CD14-positive monocyte (primary cell): ENCODE measurements around the gene PCGF3. TPM values are rescaled to one million over a fixed set of nuclear protein-coding genes. Genes with fewer than 3 reads are reported as not detected.

Experiments used
- DNase-seq, 3 donors: peaks; one replicate each; pipeline ENCODE4 v3.0.0-alpha.2; 2011 to 2022
- H2AFZ ChIP-seq: 2 replicates; pipeline ENCODE4 v1.6.0; 2012; ENCODE audit warnings: mild to moderate bottlenecking, low read depth, low read length, inconsistent platforms; ENCODE audit not compliant: insufficient read depth, poor library complexity, severe bottlenecking
- H3K27ac ChIP-seq, 2 donors: 1 replicate in 1 of 2; 2 replicates in 1 of 2; pipeline ENCODE4 v1.5.1; 2012 to 2013; ENCODE audit warnings: low read length in 2 of 2, control low read depth in 1 of 2, inconsistent platforms in 1 of 2, low read depth in 1 of 2, mild to moderate bottlenecking in 1 of 2
- H3K27me3 ChIP-seq, 2 donors: one replicate each; pipeline versions ENCODE4 v1.6.0 to v1.6.1; 2011 to 2013; ENCODE audit warnings: low read length in 2 of 2; ENCODE audit not compliant: control insufficient read depth in 2 of 2, insufficient read depth in 2 of 2
- H3K36me3 ChIP-seq, 2 donors: replicated peaks in 1 of 2; 1 replicate in 1 of 2; 2 replicates in 1 of 2; pipeline versions ENCODE4 v1.5.1 to v1.6.1; 2012 to 2013; ENCODE audit warnings: low read length in 2 of 2, control low read depth in 1 of 2, inconsistent platforms in 1 of 2, mild to moderate bottlenecking in 1 of 2; ENCODE audit not compliant: insufficient read depth in 2 of 2, control insufficient read depth in 1 of 2
- H3K4me1 ChIP-seq, 2 donors: 1 replicate in 1 of 2; 2 replicates in 1 of 2; pipeline versions ENCODE4 v1.5.1 to v1.6.1; 2012 to 2013; ENCODE audit warnings: low read length in 2 of 2, control low read depth in 1 of 2, inconsistent platforms in 1 of 2, mild to moderate bottlenecking in 1 of 2, moderate library complexity in 1 of 2; ENCODE audit not compliant: insufficient read depth in 2 of 2, control insufficient read depth in 1 of 2
- H3K4me2 ChIP-seq: replicated peaks from 2 replicates; pipeline ENCODE3; 2012; ENCODE audit warnings: low read length, moderate library complexity, mild to moderate bottlenecking; ENCODE audit not compliant: poor library complexity, severe bottlenecking; ENCODE audit errors: extremely low read depth
- H3K4me3 ChIP-seq, 3 experiments: fragments of 200-600 bp in 1 of 3; sonication (generic) in 1 of 3; replicated peaks in 1 of 3; 1 replicate in 2 of 3; 2 replicates in 1 of 3; pipeline ENCODE4 v1.5.1; 2011 to 2013; ENCODE audit warnings: low read length in 3 of 3, mild to moderate bottlenecking in 3 of 3, control low read depth in 2 of 3, low read depth in 2 of 3, inconsistent platforms in 1 of 3, moderate library complexity in 1 of 3
- H3K79me2 ChIP-seq: 2 replicates; pipeline ENCODE4 v1.6.0; 2012; ENCODE audit warnings: mild to moderate bottlenecking, control low read depth, inconsistent platforms, low read length, moderate library complexity; ENCODE audit not compliant: insufficient read depth
- H3K9ac ChIP-seq: 2 replicates; pipeline ENCODE4 v1.6.0; 2017; ENCODE audit warnings: low read length, mild to moderate bottlenecking; ENCODE audit not compliant: insufficient read depth, poor library complexity, severe bottlenecking
- H3K9me3 ChIP-seq, 2 donors: replicated peaks in 1 of 2; 1 replicate in 1 of 2; 2 replicates in 1 of 2; pipeline versions ENCODE4 v1.5.1 to v1.6.1; 2012 to 2013; ENCODE audit warnings: low read length in 2 of 2, control low read depth in 1 of 2; ENCODE audit not compliant: control insufficient read depth in 1 of 2, insufficient read depth in 1 of 2
- H4K20me1 ChIP-seq: 2 replicates; pipeline ENCODE4 v1.6.0; 2012; ENCODE audit warnings: mild to moderate bottlenecking, low read length, control low read depth, moderate library complexity; ENCODE audit not compliant: insufficient read depth
- H3K27ac Mint-ChIP-seq, 7 donors: one replicate each; pipeline ENCODE4 v1.8.0; 2020; ENCODE audit warnings: mild to moderate bottlenecking in 7 of 7, mixed read lengths in 7 of 7, moderate library complexity in 6 of 7, inconsistent platforms in 2 of 7
- H3K27me3 Mint-ChIP-seq, 3 donors: one replicate each; pipeline ENCODE4 v1.8.0; 2021 to 2022; ENCODE audit warnings: low read depth in 3 of 3, mild to moderate bottlenecking in 3 of 3, mixed read lengths in 3 of 3, moderate library complexity in 3 of 3, inconsistent platforms in 1 of 3
- H3K36me3 Mint-ChIP-seq, 2 donors: one replicate each; pipeline ENCODE4 v1.8.0; 2020; ENCODE audit warnings: mixed read lengths in 2 of 2, inconsistent platforms in 1 of 2, mild to moderate bottlenecking in 1 of 2
- H3K4me1 Mint-ChIP-seq: one replicate; pipeline ENCODE4 v1.8.0; 2020; ENCODE audit warnings: mild to moderate bottlenecking, mixed read lengths
- H3K4me3 Mint-ChIP-seq, 2 donors: one replicate each; pipeline ENCODE4 v1.8.0; 2020; ENCODE audit warnings: mild to moderate bottlenecking in 2 of 2, mixed read lengths in 2 of 2, moderate library complexity in 1 of 2
- H3K9me3 Mint-ChIP-seq, 7 donors: one replicate each; pipeline ENCODE4 v1.8.0; 2020 to 2022; ENCODE audit warnings: mixed read lengths in 7 of 7, mild to moderate bottlenecking in 6 of 7, moderate library complexity in 6 of 7, inconsistent platforms in 2 of 7
- WGBS: methylation state at CpG from one replicate; pipeline ENCODE4 v1.1.5; 2013; ENCODE audit warnings: missing lambda C conversion rate; ENCODE audit not compliant: insufficient coverage; 5-methylcytosine and 5-hydroxymethylcytosine counted together
- intact Hi-C, 2 donors: fragments of 100-400 bp; cut with micrococcal nuclease; formaldehyde crosslinking; loops; one replicate each; pipeline versions ENCODE4 v1.15.0 to v1.15.1; 2023
- polyA plus RNA-seq, 3 donors: library from polyadenylated mRNA; depleted of rRNA in 1 of 3; unstranded in 2 of 3; stranded (reverse) in 1 of 3; fragments of 300-500 nt in 2 of 3; fragments of >200 nt in 1 of 3; fragmentation: Illumina TruSeq in 2 of 3; gene quantifications; 1 replicate in 2 of 3; 2 replicates in 1 of 3; pipeline ENCODE4 v1.2.3, GENCODE V29; 2012 to 2021
- TF ChIP-seq, protein P1 (sequence below): fragments of 200-600 bp; IDR thresholded peaks from one replicate; pipeline ENCODE4 v1.8.0; 2022; ENCODE audit warnings: antibody characterized with exemption, mild to moderate bottlenecking

Gene PCGF3
- polyA plus RNA-seq, 3 donors = 7.0 to 163 (median 8.3) TPM

- no peaks in the 10 kb centered on the region for H3K27me3 ChIP-seq
- no peak for DNase-seq
- peaks cover 99% of the 10 kb centered on the region for H4K20me1 ChIP-seq
- H3K79me2 ChIP-seq = peaks cover 74% of the 10 kb centered on the region
- TF ChIP-seq, protein P1, sequence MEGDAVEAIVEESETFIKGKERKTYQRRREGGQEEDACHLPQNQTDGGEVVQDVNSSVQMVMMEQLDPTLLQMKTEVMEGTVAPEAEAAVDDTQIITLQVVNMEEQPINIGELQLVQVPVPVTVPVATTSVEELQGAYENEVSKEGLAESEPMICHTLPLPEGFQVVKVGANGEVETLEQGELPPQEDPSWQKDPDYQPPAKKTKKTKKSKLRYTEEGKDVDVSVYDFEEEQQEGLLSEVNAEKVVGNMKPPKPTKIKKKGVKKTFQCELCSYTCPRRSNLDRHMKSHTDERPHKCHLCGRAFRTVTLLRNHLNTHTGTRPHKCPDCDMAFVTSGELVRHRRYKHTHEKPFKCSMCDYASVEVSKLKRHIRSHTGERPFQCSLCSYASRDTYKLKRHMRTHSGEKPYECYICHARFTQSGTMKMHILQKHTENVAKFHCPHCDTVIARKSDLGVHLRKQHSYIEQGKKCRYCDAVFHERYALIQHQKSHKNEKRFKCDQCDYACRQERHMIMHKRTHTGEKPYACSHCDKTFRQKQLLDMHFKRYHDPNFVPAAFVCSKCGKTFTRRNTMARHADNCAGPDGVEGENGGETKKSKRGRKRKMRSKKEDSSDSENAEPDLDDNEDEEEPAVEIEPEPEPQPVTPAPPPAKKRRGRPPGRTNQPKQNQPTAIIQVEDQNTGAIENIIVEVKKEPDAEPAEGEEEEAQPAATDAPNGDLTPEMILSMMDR = no peak
- H3K4me3 Mint-ChIP-seq = no peak overlapping the region
- peaks cover 6 to 8% of the 10 kb centered on the region in 2 donors for H3K4me1 ChIP-seq
- H2AFZ ChIP-seq = no peak overlapping the region
- intact Hi-C loops = no loop called here
- no peaks in the 10 kb centered on the region for H3K9me3 ChIP-seq
- 100% methylated on average over 2 of the region's 5 CpGs for WGBS
- H3K27ac ChIP-seq = no peak overlapping the region
- no peak overlapping the region for H3K9ac ChIP-seq
- H3K9me3 Mint-ChIP-seq = peaks cover 0 to 5% (median 4%) of the 10 kb centered on the region in 7 donors
- H3K27me3 Mint-ChIP-seq = no peaks in the 10 kb centered on the region
- no peak overlapping the region for H3K4me2 ChIP-seq
- H3K4me3 ChIP-seq = no peak overlapping the region
- H3K36me3 Mint-ChIP-seq = peaks cover 45 to 77% of the 10 kb centered on the region in 2 donors
- H3K36me3 ChIP-seq = peaks cover 50 to 89% of the 10 kb centered on the region in 2 donors
- peak overlapping the region in 1 of 7 donors; percentile 74 for H3K27ac Mint-ChIP-seq
- peaks cover 7% of the 10 kb centered on the region for H3K4me1 Mint-ChIP-seq
These were observed 64.4 kb downstream of the PCGF3 start for GRCh38 chr4:770022-770421.

- Histone ChIP-seq H3K4me1 (no peaks in the 10 kb centered on the region), H3K27me3 (no peaks in the 10 kb centered on the region), H3K9me3 (no peaks in the 10 kb centered on the region), H3K36me3 (peaks cover 52 to 91% of the 10 kb centered on the region in 2 donors), H3K79me2 (peaks cover 88% of the 10 kb centered on the region), H3K27ac (peak overlapping the region in 1 of 2 donors; percentile 1), H3K9ac (no peak overlapping the region), H2AFZ (no peak overlapping the region), H3K4me2 (no peak overlapping the region), H3K4me3 (no peak overlapping the region), H4K20me1 (peaks cover 97% of the 10 kb centered on the region)
- H3K36me3 Mint-ChIP-seq = peaks cover 52 to 82% of the 10 kb centered on the region in 2 donors
- no peak for DNase-seq
- H3K27me3 Mint-ChIP-seq = no peaks in the 10 kb centered on the region
- intact Hi-C loops = no loop called here
- peaks cover 0 to 6% (median 5%) of the 10 kb centered on the region in 7 donors for H3K9me3 Mint-ChIP-seq
- TF ChIP-seq, protein P1 = no peak
- H3K4me3 Mint-ChIP-seq = no peak overlapping the region
- peak overlapping the region in 4 of 7 donors; percentile 14 to 53 (median 32) for H3K27ac Mint-ChIP-seq
- WGBS = 75% methylated on average over 4 of the region's 6 CpGs
- peaks cover 1% of the 10 kb centered on the region for H3K4me1 Mint-ChIP-seq
These were observed 65.8 kb downstream of the PCGF3 start for GRCh38 chr4:771464-771863.
